Measurements from ENCODE around the gene PFKL. TPM values are rescaled to one million over a fixed set of nuclear protein-coding genes. Genes with fewer than 3 reads are reported as not detected.

The PFKL gene
- total RNA-seq, 1 experiment from 2014 or later = 90.2 TPM

- no peak overlapping the region for H3K4me3 Mint-ChIP-seq (ENCODE audit: unreplicated experiment)
- H3K4me1 Mint-ChIP-seq (ENCODE audit: insufficient read depth, unreplicated experiment) = no peaks in the 10 kb centered on the region
- intact Hi-C loops (cut with micrococcal nuclease) = no loop called here
- H3K36me3 Mint-ChIP-seq (ENCODE audit: insufficient read depth, unreplicated experiment) = no peaks in the 10 kb centered on the region
- DNase-seq (ENCODE audit: unreplicated experiment) = peak; percentile 56
- no TSS peak for BruUV-seq (replicated peaks)
- POLR2A ChIA-PET = no interaction called here
- H3K27me3 Mint-ChIP-seq (ENCODE audit: insufficient read depth, unreplicated experiment) = no peaks in the 10 kb centered on the region
- TF ChIP-seq, protein P1, sequence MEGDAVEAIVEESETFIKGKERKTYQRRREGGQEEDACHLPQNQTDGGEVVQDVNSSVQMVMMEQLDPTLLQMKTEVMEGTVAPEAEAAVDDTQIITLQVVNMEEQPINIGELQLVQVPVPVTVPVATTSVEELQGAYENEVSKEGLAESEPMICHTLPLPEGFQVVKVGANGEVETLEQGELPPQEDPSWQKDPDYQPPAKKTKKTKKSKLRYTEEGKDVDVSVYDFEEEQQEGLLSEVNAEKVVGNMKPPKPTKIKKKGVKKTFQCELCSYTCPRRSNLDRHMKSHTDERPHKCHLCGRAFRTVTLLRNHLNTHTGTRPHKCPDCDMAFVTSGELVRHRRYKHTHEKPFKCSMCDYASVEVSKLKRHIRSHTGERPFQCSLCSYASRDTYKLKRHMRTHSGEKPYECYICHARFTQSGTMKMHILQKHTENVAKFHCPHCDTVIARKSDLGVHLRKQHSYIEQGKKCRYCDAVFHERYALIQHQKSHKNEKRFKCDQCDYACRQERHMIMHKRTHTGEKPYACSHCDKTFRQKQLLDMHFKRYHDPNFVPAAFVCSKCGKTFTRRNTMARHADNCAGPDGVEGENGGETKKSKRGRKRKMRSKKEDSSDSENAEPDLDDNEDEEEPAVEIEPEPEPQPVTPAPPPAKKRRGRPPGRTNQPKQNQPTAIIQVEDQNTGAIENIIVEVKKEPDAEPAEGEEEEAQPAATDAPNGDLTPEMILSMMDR (IDR thresholded peaks at IDR 0.05; ENCODE audit: unreplicated experiment) = no peak
- CTCF ChIA-PET = no interaction called here
- H3K27ac Mint-ChIP-seq (ENCODE audit: low read depth, unreplicated experiment) = no peak overlapping the region
- H3K9me3 Mint-ChIP-seq (ENCODE audit: unreplicated experiment) = no peaks in the 10 kb centered on the region
Observed at GRCh38 chr21:44294391-44295162, 5.3 kb upstream of the PFKL start.

DNA sequence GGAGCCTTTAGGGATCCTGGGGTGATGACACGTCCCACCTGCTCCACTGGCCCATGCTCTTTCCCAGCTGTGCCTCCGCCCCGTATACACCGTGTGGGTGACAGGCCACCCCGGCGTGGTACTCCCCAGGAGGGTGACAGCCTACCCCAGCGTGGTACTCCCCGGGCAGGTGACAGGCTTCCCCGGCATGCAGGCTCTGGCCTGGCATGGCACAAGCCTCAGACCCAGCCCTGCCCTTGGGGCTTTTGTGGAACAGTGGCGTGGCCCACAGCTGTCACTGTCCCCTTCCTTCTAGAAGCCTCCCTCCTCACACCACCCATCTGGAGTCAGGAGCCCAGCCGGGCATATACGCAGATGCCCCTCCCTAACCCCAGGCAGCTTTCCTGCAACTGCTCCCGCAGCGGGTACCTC, 4.7 kb upstream of the PFKL start:
- H3K4me1 Mint-ChIP-seq (ENCODE audit: insufficient read depth, unreplicated experiment) = no peaks in the 10 kb centered on the region
- no peaks in the 10 kb centered on the region for H3K9me3 Mint-ChIP-seq (ENCODE audit: unreplicated experiment)
- peak; percentile 8 for DNase-seq (ENCODE audit: unreplicated experiment)
- POLR2A ChIA-PET = no interaction called here
- H3K27ac Mint-ChIP-seq (ENCODE audit: low read depth, unreplicated experiment) = no peak overlapping the region
- no TSS peak for BruUV-seq (replicated peaks)
- CTCF ChIA-PET = no interaction called here
- H3K36me3 Mint-ChIP-seq (ENCODE audit: insufficient read depth, unreplicated experiment) = no peaks in the 10 kb centered on the region
- TF ChIP-seq, protein P1 (IDR thresholded peaks at IDR 0.05; ENCODE audit: unreplicated experiment) = no peak
- intact Hi-C loops (cut with micrococcal nuclease) = no loop called here
- no peaks in the 10 kb centered on the region for H3K27me3 Mint-ChIP-seq (ENCODE audit: insufficient read depth, unreplicated experiment)
- no peak overlapping the region for H3K4me3 Mint-ChIP-seq (ENCODE audit: unreplicated experiment)

DNA sequence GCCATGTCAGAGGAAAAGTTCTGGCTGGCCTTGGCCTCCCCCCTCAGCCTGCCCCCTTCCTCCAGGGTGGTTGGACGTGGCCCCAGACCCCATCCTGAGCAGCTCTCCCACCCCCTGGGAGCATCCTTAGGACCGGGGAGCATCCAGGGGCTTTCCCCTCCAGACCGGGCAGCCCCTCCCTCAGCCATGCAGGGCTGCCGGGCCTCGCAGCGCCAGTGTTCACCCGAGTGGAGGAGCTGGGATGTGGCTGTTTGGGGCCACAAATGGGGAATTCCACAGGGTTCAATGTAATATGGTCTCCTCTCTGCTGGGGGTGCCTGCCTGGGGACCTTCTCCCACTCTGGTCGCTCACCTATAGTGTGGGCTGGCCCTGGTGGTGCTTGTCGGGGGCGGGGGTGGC, 4.2 kb upstream of the PFKL start:
- Mint-ChIP-seq H3K4me1 (ENCODE audit: insufficient read depth, unreplicated experiment) (no peaks in the 10 kb centered on the region), H3K27ac (ENCODE audit: low read depth, unreplicated experiment) (no peak overlapping the region), H3K27me3 (ENCODE audit: insufficient read depth, unreplicated experiment) (no peaks in the 10 kb centered on the region), H3K4me3 (ENCODE audit: unreplicated experiment) (no peak overlapping the region), H3K36me3 (ENCODE audit: insufficient read depth, unreplicated experiment) (no peaks in the 10 kb centered on the region), H3K9me3 (ENCODE audit: unreplicated experiment) (no peaks in the 10 kb centered on the region)
- POLR2A ChIA-PET = no interaction called here
- CTCF ChIA-PET = no interaction called here
- no TSS peak for BruUV-seq (replicated peaks)
- TF ChIP-seq, protein P1 (IDR thresholded peaks at IDR 0.05; ENCODE audit: unreplicated experiment) = no peak
- intact Hi-C loops (cut with micrococcal nuclease) = no loop called here
- no peak for DNase-seq (ENCODE audit: unreplicated experiment)

- Mint-ChIP-seq H3K4me3 (ENCODE audit: unreplicated experiment) (no peak overlapping the region), H3K9me3 (ENCODE audit: unreplicated experiment) (no peaks in the 10 kb centered on the region), H3K27ac (ENCODE audit: low read depth, unreplicated experiment) (no peak overlapping the region), H3K4me1 (ENCODE audit: insufficient read depth, unreplicated experiment) (no peaks in the 10 kb centered on the region), H3K27me3 (ENCODE audit: insufficient read depth, unreplicated experiment) (no peaks in the 10 kb centered on the region), H3K36me3 (ENCODE audit: insufficient read depth, unreplicated experiment) (no peaks in the 10 kb centered on the region)
- CTCF ChIA-PET = interaction anchor here (0.6 kb wide), 1 partner anchor 185 kb away, joined by 5 read pairs; no protein-coding TSS in a partner anchor
- TF ChIP-seq, protein P1 (IDR thresholded peaks at IDR 0.05; ENCODE audit: unreplicated experiment) = no peak
- POLR2A ChIA-PET = no interaction called here
- no peak for DNase-seq (ENCODE audit: unreplicated experiment)
- intact Hi-C loops (cut with micrococcal nuclease) = no loop called here
- BruUV-seq (replicated peaks) = no TSS peak
Observed at GRCh38 chr21:44296103-44296519, 3.7 kb upstream of the PFKL start.
